Measurements from ENCODE around the gene ENO4.
A peak's percentile ranks its signal among the peaks of the same experiment; 100 is the strongest.

The ENO4 gene

DNA sequence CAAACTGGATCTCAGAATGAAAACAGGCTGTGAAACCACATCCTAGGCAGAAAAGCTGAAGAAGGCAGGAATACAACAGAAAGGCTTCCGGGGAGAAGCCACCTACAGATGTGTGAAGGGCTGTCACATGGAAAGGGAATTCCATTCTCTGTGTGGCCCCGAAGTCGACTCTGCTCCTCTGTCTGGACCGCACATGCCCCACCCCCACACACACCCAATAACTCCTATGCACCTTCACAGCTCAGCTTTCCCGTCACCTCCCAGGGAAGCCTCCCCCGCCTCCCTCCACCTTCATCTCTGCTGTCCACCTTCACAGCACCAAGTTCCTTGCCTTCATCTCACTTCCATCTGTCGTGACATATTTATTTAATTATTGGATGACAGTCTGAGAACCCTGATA is 23.4 kb upstream of the ENO4 start:
- H3K4me3 ChIP-seq (ENCODE audit: low read depth, low read length) = no peak overlapping the region
- in situ Hi-C loops (cut with HindIII; ENCODE audit: low pct_ligation_motif_present, low sequenced_read_pairs) = no loop called here
- no peak overlapping the region for H3K27ac ChIP-seq
- no peaks in the 10 kb centered on the region for H3K36me3 ChIP-seq (replicated peaks)
- no peaks in the 10 kb centered on the region for H3K27me3 ChIP-seq (replicated peaks)
- TF ChIP-seq, protein P1, sequence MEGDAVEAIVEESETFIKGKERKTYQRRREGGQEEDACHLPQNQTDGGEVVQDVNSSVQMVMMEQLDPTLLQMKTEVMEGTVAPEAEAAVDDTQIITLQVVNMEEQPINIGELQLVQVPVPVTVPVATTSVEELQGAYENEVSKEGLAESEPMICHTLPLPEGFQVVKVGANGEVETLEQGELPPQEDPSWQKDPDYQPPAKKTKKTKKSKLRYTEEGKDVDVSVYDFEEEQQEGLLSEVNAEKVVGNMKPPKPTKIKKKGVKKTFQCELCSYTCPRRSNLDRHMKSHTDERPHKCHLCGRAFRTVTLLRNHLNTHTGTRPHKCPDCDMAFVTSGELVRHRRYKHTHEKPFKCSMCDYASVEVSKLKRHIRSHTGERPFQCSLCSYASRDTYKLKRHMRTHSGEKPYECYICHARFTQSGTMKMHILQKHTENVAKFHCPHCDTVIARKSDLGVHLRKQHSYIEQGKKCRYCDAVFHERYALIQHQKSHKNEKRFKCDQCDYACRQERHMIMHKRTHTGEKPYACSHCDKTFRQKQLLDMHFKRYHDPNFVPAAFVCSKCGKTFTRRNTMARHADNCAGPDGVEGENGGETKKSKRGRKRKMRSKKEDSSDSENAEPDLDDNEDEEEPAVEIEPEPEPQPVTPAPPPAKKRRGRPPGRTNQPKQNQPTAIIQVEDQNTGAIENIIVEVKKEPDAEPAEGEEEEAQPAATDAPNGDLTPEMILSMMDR (IDR thresholded peaks at IDR 0.05; ENCODE audit: low read depth, low read length, missing control alignments) = no peak
- DNase-seq = no peak

DNA sequence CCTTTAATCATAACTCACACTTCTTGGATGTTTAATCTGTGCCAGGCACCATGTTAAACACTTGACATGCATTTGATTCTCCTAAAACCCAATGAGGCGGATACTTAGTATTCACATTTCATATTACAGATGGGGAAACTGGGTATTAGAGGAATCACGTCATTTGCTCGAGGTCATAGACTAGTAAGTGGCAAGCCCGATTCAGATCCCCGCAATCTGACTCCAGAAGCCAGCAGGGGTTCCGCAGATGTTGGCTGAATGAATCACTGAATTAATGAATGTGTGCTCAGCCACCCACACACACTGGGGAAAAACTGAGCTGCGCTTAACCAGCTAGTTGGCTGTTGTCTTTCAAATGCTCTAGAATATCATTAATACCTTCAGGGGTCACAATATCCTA is 22.5 kb upstream of the ENO4 start:
- peak; percentile 74 for DNase-seq
- in situ Hi-C loops (cut with HindIII; ENCODE audit: low pct_ligation_motif_present, low sequenced_read_pairs) = no loop called here
- H3K36me3 ChIP-seq (replicated peaks) = no peaks in the 10 kb centered on the region
- no peak overlapping the region for H3K4me3 ChIP-seq (ENCODE audit: low read depth, low read length)
- TF ChIP-seq, protein P1 (IDR thresholded peaks at IDR 0.05; ENCODE audit: low read depth, low read length, missing control alignments) = no peak
- H3K27me3 ChIP-seq (replicated peaks) = no peaks in the 10 kb centered on the region
- no peak overlapping the region for H3K27ac ChIP-seq

DNA sequence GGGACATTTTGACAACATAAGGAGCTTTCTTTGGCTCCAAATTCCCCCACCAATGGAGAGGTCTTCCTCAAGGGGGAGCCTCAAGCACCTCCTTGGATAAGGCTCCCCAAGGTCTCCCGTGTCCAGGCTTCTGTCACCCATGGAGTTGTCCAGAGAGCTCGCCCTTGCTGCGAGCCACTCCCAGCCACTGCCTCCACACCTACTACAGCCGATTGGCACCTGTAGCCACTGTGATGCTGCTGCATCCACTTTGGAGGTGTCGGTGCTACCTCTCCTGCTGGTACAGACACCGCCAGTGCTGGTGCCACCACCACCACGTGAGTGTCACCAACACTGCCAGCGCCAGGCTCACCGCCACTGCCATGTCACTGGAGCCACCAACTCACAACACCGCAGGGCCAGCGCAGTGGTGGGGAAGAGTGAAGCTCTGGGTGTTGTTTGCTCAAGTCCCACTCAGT is 22.1 kb upstream of the ENO4 start:
- H3K27ac ChIP-seq = no peak overlapping the region
- H3K27me3 ChIP-seq (replicated peaks) = no peaks in the 10 kb centered on the region
- H3K36me3 ChIP-seq (replicated peaks) = no peaks in the 10 kb centered on the region
- in situ Hi-C loops (cut with HindIII; ENCODE audit: low pct_ligation_motif_present, low sequenced_read_pairs) = no loop called here
- TF ChIP-seq, protein P1 (IDR thresholded peaks at IDR 0.05; ENCODE audit: low read depth, low read length, missing control alignments) = peak; percentile 31
- no peak for DNase-seq
- no peak overlapping the region for H3K4me3 ChIP-seq (ENCODE audit: low read depth, low read length)

DNA sequence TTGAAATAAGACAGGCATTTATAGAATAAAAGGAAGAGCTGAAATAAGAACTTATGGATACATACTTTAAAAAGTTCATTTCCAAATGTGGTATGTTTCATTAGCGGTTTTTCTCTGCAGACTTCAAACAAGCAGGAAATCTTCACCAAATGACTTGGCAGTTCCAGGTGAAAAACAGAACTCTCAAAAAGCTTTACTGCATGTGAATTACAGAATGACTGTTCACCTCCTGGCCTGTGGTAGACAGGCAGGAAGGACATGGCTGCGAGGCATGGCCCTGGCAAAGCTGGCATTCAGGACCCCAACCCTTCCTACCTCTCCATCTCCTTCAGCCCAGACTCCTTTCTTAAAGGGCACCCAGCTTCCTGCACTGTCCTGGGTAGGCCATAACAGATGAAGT is 21.2 kb upstream of the ENO4 start:
- no peak overlapping the region for H3K27ac ChIP-seq
- no peak overlapping the region for H3K4me3 ChIP-seq (ENCODE audit: low read depth, low read length)
- no peaks in the 10 kb centered on the region for H3K36me3 ChIP-seq (replicated peaks)
- no peak for DNase-seq
- in situ Hi-C loops (cut with HindIII; ENCODE audit: low pct_ligation_motif_present, low sequenced_read_pairs) = no loop called here
- H3K27me3 ChIP-seq (replicated peaks) = no peaks in the 10 kb centered on the region
- TF ChIP-seq, protein P1 (IDR thresholded peaks at IDR 0.05; ENCODE audit: low read depth, low read length, missing control alignments) = no peak

DNA sequence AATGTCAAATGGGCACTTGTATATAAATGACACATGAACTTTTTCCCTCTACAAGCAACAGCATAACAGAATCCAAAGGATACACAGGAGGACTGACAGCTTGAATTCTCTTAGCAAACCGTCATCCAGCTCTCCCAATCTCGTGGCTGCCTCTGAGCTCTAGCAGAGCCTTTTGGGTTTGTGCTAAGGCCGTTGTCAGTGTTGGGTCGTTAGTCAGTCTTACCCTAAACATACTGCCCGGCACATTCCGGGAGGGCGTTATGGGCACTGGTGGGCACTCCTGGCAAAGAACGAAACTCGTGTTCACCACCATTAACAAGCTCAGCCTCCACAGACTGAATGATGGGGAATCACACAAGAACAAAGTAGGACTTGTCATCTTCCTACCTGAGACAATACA is 19.6 kb upstream of the ENO4 start:
- in situ Hi-C loops (cut with HindIII; ENCODE audit: low pct_ligation_motif_present, low sequenced_read_pairs) = no loop called here
- Histone ChIP-seq H3K27me3 (replicated peaks) (no peaks in the 10 kb centered on the region), H3K36me3 (replicated peaks) (no peaks in the 10 kb centered on the region), H3K4me3 (ENCODE audit: low read depth, low read length) (no peak overlapping the region), H3K27ac (no peak overlapping the region)
- TF ChIP-seq, protein P1 (IDR thresholded peaks at IDR 0.05; ENCODE audit: low read depth, low read length, missing control alignments) = no peak
- DNase-seq = no peak

DNA sequence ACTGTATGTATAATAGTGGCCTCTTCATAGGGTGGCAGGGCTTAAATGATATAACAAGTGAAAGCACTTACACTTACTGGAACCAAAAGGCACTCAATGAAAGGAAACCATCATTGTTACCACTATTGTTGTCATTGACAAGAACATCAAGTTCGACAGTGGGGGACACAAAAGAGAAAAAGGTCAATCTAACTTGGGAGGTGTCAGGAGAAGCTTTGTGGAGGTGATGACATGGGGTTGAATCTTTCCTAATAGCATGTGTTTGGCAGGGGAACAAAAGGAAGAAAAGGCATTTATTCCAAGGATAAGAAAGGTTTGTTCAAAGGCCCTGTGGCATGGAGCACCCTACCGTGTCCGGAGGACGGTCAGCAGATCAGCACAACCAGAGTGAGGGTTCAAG is 18.2 kb upstream of the ENO4 start:
- in situ Hi-C loops (cut with HindIII; ENCODE audit: low pct_ligation_motif_present, low sequenced_read_pairs) = no loop called here
- Histone ChIP-seq H3K36me3 (replicated peaks) (no peaks in the 10 kb centered on the region), H3K4me3 (ENCODE audit: low read depth, low read length) (no peak overlapping the region), H3K27me3 (replicated peaks) (no peaks in the 10 kb centered on the region), H3K27ac (no peak overlapping the region)
- no peak for DNase-seq
- TF ChIP-seq, protein P1 (IDR thresholded peaks at IDR 0.05; ENCODE audit: low read depth, low read length, missing control alignments) = no peak

Measured in brain microvascular endothelial cell (primary cell).